NCI-H2107 treated with DMSO at 0.1 percent for 48 hours (cell line): ENCODE measurements around the gene ANKS6.

Experiments used
- DNase-seq: peaks from one replicate; lab custom pipeline; 2025; ENCODE audit not compliant: unreplicated experiment; lab: John Stamatoyannopoulos, UW

ANKS6 gene

DNA sequence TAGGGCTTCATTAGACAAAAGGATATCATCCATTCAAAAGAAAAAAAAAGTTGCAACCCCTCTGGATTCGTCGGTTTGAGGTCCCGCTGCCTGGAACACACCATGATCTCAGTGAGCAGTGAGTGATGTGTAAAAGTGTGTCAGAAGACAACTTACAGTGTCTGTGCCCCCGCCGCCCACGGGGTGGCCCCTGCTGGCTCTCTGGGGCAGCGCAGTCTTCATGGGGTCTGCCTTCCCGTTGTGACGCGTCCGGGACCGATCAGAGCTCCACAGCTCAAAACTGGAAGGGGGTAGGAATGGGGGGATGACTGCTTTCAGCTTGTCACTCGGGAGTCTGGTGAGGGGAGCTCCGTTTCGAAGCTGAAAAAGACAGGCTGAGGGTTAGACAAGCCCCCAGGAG is 22.6 kb downstream of the ANKS6 start:
- DNase-seq: no peak

GRCh38 chr9:98772364-98773155 is 23.8 kb downstream of the ANKS6 start:
- DNase-seq: no peak

- DNase-seq: no peak
Observed at GRCh38 chr9:98771209-98771874, 25.0 kb downstream of the ANKS6 start.

DNA sequence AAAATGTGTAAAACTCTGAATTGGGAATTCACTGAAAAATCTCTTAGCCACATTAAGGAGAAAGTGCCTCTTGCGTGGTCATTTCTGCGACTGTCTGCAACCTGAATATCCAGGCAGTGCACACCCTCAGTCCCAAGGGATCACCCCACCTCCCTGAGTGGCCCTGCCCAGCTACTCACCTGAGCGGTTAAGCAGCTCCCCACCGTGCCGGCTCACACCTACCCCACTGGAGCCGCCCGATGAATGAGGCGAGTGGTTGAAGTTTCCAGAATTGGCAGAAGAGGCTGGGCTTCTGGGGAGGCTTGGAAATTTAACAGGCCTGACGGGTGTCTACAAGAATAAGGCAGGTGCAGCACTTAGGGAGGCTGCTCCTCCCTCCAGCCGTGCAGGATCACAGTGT is 25.6 kb downstream of the ANKS6 start:
- DNase-seq: no peak

DNA sequence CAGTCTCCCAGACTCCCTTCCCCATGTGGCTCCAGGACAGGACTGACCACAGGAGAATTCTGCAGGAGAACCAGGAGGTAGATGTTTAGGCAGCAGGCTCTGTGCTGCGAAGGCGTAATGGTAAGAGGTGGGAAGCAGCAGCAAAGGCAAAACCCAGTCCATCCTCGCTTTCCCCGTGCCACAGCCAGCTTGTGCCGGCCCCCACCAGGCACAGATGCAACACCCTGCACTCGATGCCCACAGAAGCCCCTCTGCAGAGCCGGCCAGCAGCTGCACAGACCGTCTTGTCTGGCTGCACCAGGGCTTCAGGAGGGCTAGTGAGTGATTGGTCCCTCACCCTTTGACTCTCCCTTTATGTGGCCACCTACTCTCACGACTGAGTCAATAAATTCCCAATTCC is 28.0 kb downstream of the ANKS6 start:
- no peak for DNase-seq

- DNase-seq: no peak
Observed at GRCh38 chr9:98767915-98768314, 28.4 kb downstream of the ANKS6 start.

DNA sequence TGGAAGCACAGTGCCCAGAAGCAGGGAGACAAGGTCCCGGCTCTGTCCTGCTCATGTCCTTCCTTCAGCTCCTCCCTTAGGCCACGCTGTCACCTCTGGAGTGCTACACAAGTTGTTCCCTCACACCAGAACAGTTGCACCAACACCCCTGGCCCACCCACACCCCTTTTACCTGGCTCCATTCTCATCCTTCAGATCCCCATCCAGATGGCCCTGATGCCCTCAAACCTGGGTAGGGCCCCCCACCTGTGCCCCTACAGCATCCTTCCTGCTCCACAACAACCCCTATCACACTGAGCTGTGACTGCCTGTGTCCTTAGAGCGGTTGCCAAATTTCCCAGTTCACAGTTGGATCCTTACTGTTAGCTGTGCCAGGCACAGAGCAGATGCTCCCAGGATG is 29.2 kb downstream of the ANKS6 start:
- DNase-seq: no peak

GRCh38 chr9:98766586-98766985 is 29.8 kb downstream of the ANKS6 start:
- no peak for DNase-seq

DNA sequence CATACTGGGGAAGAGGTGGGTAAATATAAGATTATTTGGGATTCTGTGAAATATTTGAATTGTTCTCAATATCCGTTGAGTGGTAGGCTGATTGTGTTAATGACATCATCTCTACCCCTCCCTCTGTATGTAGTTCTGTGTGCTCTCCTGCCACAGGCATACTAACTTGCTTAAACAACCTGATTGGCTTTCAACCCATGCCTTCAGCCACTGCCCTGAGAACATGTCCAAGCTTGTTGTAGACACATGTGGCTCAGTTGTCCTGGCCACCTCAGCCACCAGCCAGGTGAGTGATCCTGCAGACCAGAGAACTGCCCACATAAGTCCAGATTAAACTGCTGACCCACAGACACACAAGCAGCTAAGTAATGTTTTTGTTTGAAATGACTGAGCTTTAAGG is 31.1 kb downstream of the ANKS6 start:
- no peak for DNase-seq

DNA sequence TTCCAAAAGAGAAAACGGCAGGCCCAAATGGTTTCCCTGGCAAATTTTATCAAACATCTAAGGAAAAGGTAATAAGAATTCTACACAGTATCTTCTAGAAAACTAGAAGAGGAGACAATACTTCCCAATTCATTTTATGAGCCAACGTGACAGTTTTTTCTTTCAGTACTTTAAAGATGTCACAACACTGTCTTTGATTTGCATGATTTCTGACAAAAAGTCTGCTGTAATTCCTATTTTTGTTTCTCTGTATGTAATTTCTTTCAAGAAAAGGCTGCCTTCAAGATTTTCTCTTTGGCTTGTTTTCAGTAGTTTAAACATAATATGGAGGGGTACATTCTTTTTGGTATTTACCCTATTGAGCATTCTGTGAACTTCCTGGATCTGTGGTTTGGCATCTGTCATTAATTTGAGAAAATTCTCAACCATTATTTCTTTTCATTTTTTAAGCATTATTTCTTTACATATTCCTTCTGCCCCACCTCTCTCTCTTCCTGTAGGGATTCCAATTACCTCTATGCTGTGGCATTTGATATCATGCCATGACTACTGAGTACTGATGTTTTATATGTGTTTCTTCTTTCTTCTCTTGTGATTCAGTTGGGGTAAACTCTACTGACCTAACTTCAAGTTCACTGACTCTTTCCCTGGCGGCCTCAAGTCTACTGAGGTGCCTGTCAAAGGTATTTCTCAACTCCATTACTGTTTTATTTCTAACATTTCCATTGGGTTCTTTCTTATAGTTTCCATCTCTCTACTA is 32.2 kb downstream of the ANKS6 start:
- no peak for DNase-seq

- DNase-seq: no peak
Observed at GRCh38 chr9:98760231-98760630, 36.1 kb downstream of the ANKS6 start.

- no peak for DNase-seq
Observed at GRCh38 chr9:98755006-98755618, 41.2 kb downstream of the ANKS6 start.

DNA sequence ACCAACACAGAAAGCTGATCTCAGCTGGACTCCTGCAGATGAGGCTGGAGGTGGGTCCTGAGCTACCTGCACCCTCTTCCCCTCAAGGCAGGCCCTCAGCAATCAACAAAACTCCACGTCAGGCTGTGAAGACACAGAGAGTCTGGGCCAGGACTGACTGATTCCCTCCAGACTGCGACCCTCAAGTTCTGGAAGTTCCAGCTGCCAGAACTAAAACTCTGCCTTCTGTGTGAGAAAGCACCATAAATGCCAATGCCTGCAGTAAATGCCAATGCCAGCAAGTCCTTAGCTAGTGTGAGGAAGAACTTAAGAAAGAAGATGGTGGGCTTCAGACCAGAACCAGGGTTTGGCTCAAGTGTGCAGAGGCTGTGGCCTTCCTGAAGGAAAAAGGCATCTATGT is 45.1 kb downstream of the ANKS6 start:
- DNase-seq: no peak

GRCh38 chr9:98750364-98751060 is 45.8 kb downstream of the ANKS6 start:
- no peak for DNase-seq

GRCh38 chr9:98747476-98747875 is 48.9 kb downstream of the ANKS6 start:
- no peak for DNase-seq

GRCh38 chr9:98745470-98745869 is 50.9 kb downstream of the ANKS6 start:
- DNase-seq: no peak

- no peak for DNase-seq
Observed at GRCh38 chr9:98743818-98744611, 52.3 kb downstream of the ANKS6 start.

DNA sequence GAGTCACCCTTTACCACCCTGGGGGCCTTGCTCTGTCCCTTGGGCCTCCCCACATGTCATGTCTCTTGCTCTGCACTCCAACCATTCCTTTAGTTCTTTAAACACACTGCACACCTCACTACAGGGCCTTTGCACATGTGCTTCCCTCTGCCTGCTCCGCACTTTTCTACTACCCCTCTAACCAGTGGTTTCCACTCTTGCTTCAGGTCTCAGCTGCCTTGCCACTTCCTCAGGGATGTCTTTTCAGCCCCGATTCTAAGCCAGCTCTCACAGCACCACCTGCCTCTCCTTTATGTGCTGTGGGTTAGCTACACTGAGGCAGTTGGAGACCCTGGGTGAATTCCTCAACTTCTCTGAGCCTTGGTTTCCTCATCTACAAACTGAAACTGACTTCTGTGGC is 53.0 kb downstream of the ANKS6 start:
- no peak for DNase-seq

GRCh38 chr9:98742325-98743280 is 53.8 kb downstream of the ANKS6 start:
- no peak for DNase-seq
